Liver (tissue), 9 donors: Measurements from ENCODE around the gene ABAT. TPM values are rescaled to one million over a fixed set of nuclear protein-coding genes. Genes with fewer than 3 reads are reported as not detected.

Experiments used
- DNase-seq: peaks from one replicate; pipeline ENCODE4 v3.0.0-alpha.2; 2017; ENCODE audit warnings: low spot score
- H3K27ac ChIP-seq, 2 donors: one replicate each; pipeline ENCODE4 v1.7.0; 2013; ENCODE audit warnings: inconsistent platforms in 2 of 2, low read length in 2 of 2, control low read depth in 1 of 2, low read depth in 1 of 2, mild to moderate bottlenecking in 1 of 2
- H3K27me3 ChIP-seq, 4 donors: one replicate each; pipeline versions ENCODE4 v1.6.1 to v1.7.0; 2013; ENCODE audit warnings: low read length in 3 of 4, inconsistent platforms in 1 of 4, mild to moderate bottlenecking in 1 of 4, moderate library complexity in 1 of 4; ENCODE audit not compliant: control insufficient read depth in 4 of 4, insufficient read depth in 4 of 4
- H3K36me3 ChIP-seq, 4 donors: one replicate each; pipeline versions ENCODE4 v1.6.1 to v1.7.0; 2013; ENCODE audit warnings: low read length in 3 of 4, mild to moderate bottlenecking in 3 of 4, low read depth in 1 of 4, moderate library complexity in 1 of 4; ENCODE audit not compliant: control insufficient read depth in 4 of 4, insufficient read depth in 3 of 4
- H3K4me1 ChIP-seq, 4 donors: one replicate each; pipeline versions ENCODE4 v1.6.1 to v1.7.0; 2013; ENCODE audit warnings: low read length in 3 of 4, mild to moderate bottlenecking in 3 of 4, moderate library complexity in 1 of 4; ENCODE audit not compliant: control insufficient read depth in 4 of 4, insufficient read depth in 4 of 4
- H3K4me3 ChIP-seq, 3 donors: one replicate each; pipeline versions ENCODE4 v1.6.1 to v1.7.0; 2013; ENCODE audit warnings: low read length in 3 of 3, control low read depth in 1 of 3, low read depth in 1 of 3, mild to moderate bottlenecking in 1 of 3
- H3K9ac ChIP-seq, 2 donors: one replicate each; pipeline ENCODE4 v1.7.0; 2013; ENCODE audit warnings: low read length in 2 of 2, mild to moderate bottlenecking in 2 of 2, moderate library complexity in 2 of 2, control low read depth in 1 of 2, low read depth in 1 of 2
- H3K9me3 ChIP-seq, 4 donors: one replicate each; pipeline versions ENCODE4 v1.6.1 to v1.7.0; 2013; ENCODE audit warnings: low read length in 3 of 4; ENCODE audit not compliant: control insufficient read depth in 4 of 4
- ATF3 ChIP-seq: IDR thresholded peaks from 2 replicates; pipeline ENCODE4 v1.6.1; 2016; ENCODE audit warnings: antibody characterized with exemption
- CTCF ChIP-seq: fragments of 150-350 bp; IDR thresholded peaks from 2 replicates; pipeline ENCODE4 v1.5.1; 2017; ENCODE audit warnings: improper control_type of control experiment, low read depth, low read length; ENCODE audit not compliant: missing input control
- EGR1 ChIP-seq, 2 donors: IDR thresholded peaks; 2 replicates each; pipeline ENCODE4 v1.6.1; 2016 to 2018; ENCODE audit warnings: antibody characterized with exemption in 2 of 2, low read depth in 2 of 2
- FOXA1 ChIP-seq: IDR thresholded peaks from 2 replicates; pipeline ENCODE4 v1.6.1; 2016; ENCODE audit warnings: antibody characterized with exemption
- FOXA2 ChIP-seq: IDR thresholded peaks from 2 replicates; pipeline ENCODE4 v1.6.1; 2016; ENCODE audit warnings: antibody characterized with exemption
- GABPA ChIP-seq, 2 donors: IDR thresholded peaks in 1 of 2; conservative IDR thresholded peaks in 1 of 2; 2 replicates each; pipeline ENCODE4 v1.6.1; 2016; ENCODE audit warnings: antibody characterized with exemption in 2 of 2, mild to moderate bottlenecking in 1 of 2, moderate library complexity in 1 of 2
- HNF4A ChIP-seq, 2 donors: conservative IDR thresholded peaks; 2 replicates each; pipeline ENCODE4 v1.6.1; 2016; ENCODE audit warnings: antibody characterized with exemption in 2 of 2, mild to moderate bottlenecking in 2 of 2
- HNF4G ChIP-seq: IDR thresholded peaks from 2 replicates; pipeline ENCODE4 v1.6.1; 2016; ENCODE audit warnings: antibody characterized with exemption
- JUND ChIP-seq, 2 donors: IDR thresholded peaks; 2 replicates each; pipeline ENCODE4 v1.6.1; 2016; ENCODE audit warnings: antibody characterized with exemption in 2 of 2
- MAX ChIP-seq: IDR thresholded peaks from 2 replicates; pipeline ENCODE4 v1.6.1; 2016; ENCODE audit warnings: antibody characterized with exemption
- NR2F2 ChIP-seq: IDR thresholded peaks from 2 replicates; pipeline ENCODE4 v1.6.1; 2016; ENCODE audit warnings: antibody characterized with exemption
- RAD21 ChIP-seq, 2 donors: IDR thresholded peaks; 2 replicates each; pipeline ENCODE4 v1.6.1; 2016; ENCODE audit warnings: antibody characterized with exemption in 2 of 2, mild to moderate bottlenecking in 2 of 2
- REST ChIP-seq: IDR thresholded peaks from 2 replicates; pipeline ENCODE4 v1.6.1; 2016; ENCODE audit warnings: antibody characterized with exemption, mild to moderate bottlenecking
- RXRA ChIP-seq, 2 donors: IDR thresholded peaks; 2 replicates each; pipeline ENCODE4 v1.6.1; 2017 to 2018; ENCODE audit warnings: antibody characterized with exemption in 2 of 2, mild to moderate bottlenecking in 1 of 2
- SP1 ChIP-seq: IDR thresholded peaks from 2 replicates; pipeline ENCODE4 v1.6.1; 2018; ENCODE audit warnings: antibody characterized with exemption, mild to moderate bottlenecking
- TAF1 ChIP-seq: conservative IDR thresholded peaks from 2 replicates; pipeline ENCODE4 v1.6.1; 2016; ENCODE audit warnings: antibody characterized with exemption, mild to moderate bottlenecking
- YY1 ChIP-seq: IDR thresholded peaks from 2 replicates; pipeline ENCODE4 v1.6.1; 2016; ENCODE audit warnings: antibody characterized with exemption, mild to moderate bottlenecking
- ZBTB33 ChIP-seq: IDR thresholded peaks from 2 replicates; pipeline ENCODE4 v1.6.1; 2016; ENCODE audit warnings: antibody characterized with exemption
- WGBS: extraction: QIAGEN DNeasy Blood & Tissue Kit; methylation state at CpG from one replicate; pipeline ENCODE4 v1.1.7; 2013; 5-methylcytosine and 5-hydroxymethylcytosine counted together
- polyA plus RNA-seq, 2 donors: library from polyadenylated mRNA; stranded (reverse) in 1 of 2; unstranded in 1 of 2; fragments of 200-250 nt in 1 of 2; fragments of >200 nt in 1 of 2; fragmentation: Nextera tagmentation in 1 of 2; extraction: Ambion mirVana in 1 of 2; gene quantifications; one replicate each; pipeline versions ENCODE4 v1.2.1 to v1.2.3, GENCODE V29; 2013 to 2015
- total RNA-seq, 2 donors: library from RNA; depleted of rRNA; stranded (reverse); fragments of >200 nt; gene quantifications; one replicate each; pipeline ENCODE4 v1.2.3, GENCODE V29; 2014
- donor health status: healthy.
- donor health status: healthy.
- donor health status: healthy.
- donor health status: healthy.
- donor health status: healthy.

The ABAT gene
- total and polyA plus RNA-seq, 4 donors, result 52.4 to 205 (median 141) TPM

- WGBS, result 56% methylated on average over 8 of the region's 8 CpGs
- no peak for DNase-seq
Observed at GRCh38 chr16:8788578-8789172, 114.3 kb downstream of the ABAT start.

More at GRCh38 chr16:8788578-8789172, 114.3 kb downstream of the ABAT start:
- H3K27me3 ChIP-seq, result no peaks in the 10 kb centered on the region
- no peak overlapping the region for H3K4me3 ChIP-seq
- TF ChIP-seq HNF4A (conservative IDR thresholded peaks at IDR 0.05), result peak; percentile 87 to 99
- no peak for TF ChIP-seq GABPA (IDR thresholded peaks at IDR 0.05 in 1 of 2, conservative IDR thresholded peaks at IDR 0.05 in 1 of 2)
- TF ChIP-seq RAD21 (IDR thresholded peaks at IDR 0.05), result peak in 1 of 2 donors; percentile 61
- peak; percentile 32 to 76 for TF ChIP-seq RXRA (IDR thresholded peaks at IDR 0.05)
- peak; percentile 36 for TF ChIP-seq ATF3
- no peak for TF ChIP-seq TAF1
- no peak for TF ChIP-seq ZBTB33
- no peak for TF ChIP-seq FOXA1
- TF ChIP-seq FOXA2, result no peak
- no peak for TF ChIP-seq NR2F2
- peak; percentile 34 for TF ChIP-seq MAX
- TF ChIP-seq SP1, result peak; percentile 98
- TF ChIP-seq EGR1 (IDR thresholded peaks at IDR 0.05; ENCODE audit: low read depth in 2 of 2), result no peak
- TF ChIP-seq CTCF, result no peak
- peak; percentile 97 for TF ChIP-seq HNF4G
- TF ChIP-seq REST, result no peak
- peak; percentile 72 for TF ChIP-seq YY1
- TF ChIP-seq JUND (IDR thresholded peaks at IDR 0.05), result peak in 1 of 2 donors; percentile 61
- no peaks in the 10 kb centered on the region for H3K36me3 ChIP-seq
- no peaks in the 10 kb centered on the region for H3K9me3 ChIP-seq
- peaks cover 0 to 22% (median 9%) of the 10 kb centered on the region in 4 donors for H3K4me1 ChIP-seq
- peak overlapping the region; percentile 63 to 90 for H3K27ac ChIP-seq
- peak overlapping the region in 1 of 2 donors; percentile 38 for H3K9ac ChIP-seq
